ENCODE results near the gene IMP3.

IMP3 gene

GRCh38 chr15:75656331-75656730 is 16.3 kb upstream of the IMP3 start:
- no peaks in the 10 kb centered on the region for H3K27me3 ChIP-seq (ENCODE audit: control insufficient read depth in 1 of 2, insufficient read depth in 2 of 2, low read length in 2 of 2)
- H3K27ac ChIP-seq (ENCODE audit: low read depth, low read length), result no peak overlapping the region
- H3K9me3 ChIP-seq (ENCODE audit: low read length), result no peaks in the 10 kb centered on the region
- no peak overlapping the region for H3K9ac ChIP-seq (ENCODE audit: low read length)
- no peak overlapping the region for H3K4me3 ChIP-seq (ENCODE audit: low read depth in 1 of 2, low read length in 2 of 2)
- H3K36me3 ChIP-seq (ENCODE audit: insufficient read depth, low read length), result peaks cover 22% of the 10 kb centered on the region
- peaks cover 66% of the 10 kb centered on the region for H3K4me1 ChIP-seq (ENCODE audit: insufficient read depth, low read length)

GRCh38 chr15:75655931-75656330 is 15.9 kb upstream of the IMP3 start:
- no peak overlapping the region for H3K27ac ChIP-seq (ENCODE audit: low read depth, low read length)
- peaks cover 22% of the 10 kb centered on the region for H3K36me3 ChIP-seq (ENCODE audit: insufficient read depth, low read length)
- H3K4me3 ChIP-seq (ENCODE audit: low read depth in 1 of 2, low read length in 2 of 2), result no peak overlapping the region
- no peaks in the 10 kb centered on the region for H3K27me3 ChIP-seq (ENCODE audit: control insufficient read depth in 1 of 2, insufficient read depth in 2 of 2, low read length in 2 of 2)
- H3K9me3 ChIP-seq (ENCODE audit: low read length), result no peaks in the 10 kb centered on the region
- peaks cover 67% of the 10 kb centered on the region for H3K4me1 ChIP-seq (ENCODE audit: insufficient read depth, low read length)
- no peak overlapping the region for H3K9ac ChIP-seq (ENCODE audit: low read length)

- H3K4me1 ChIP-seq (ENCODE audit: insufficient read depth, low read length), result peaks cover 67% of the 10 kb centered on the region
- H3K27me3 ChIP-seq (ENCODE audit: control insufficient read depth in 1 of 2, insufficient read depth in 2 of 2, low read length in 2 of 2), result no peaks in the 10 kb centered on the region
- peaks cover 22% of the 10 kb centered on the region for H3K36me3 ChIP-seq (ENCODE audit: insufficient read depth, low read length)
- no peak overlapping the region for H3K4me3 ChIP-seq (ENCODE audit: low read depth in 1 of 2, low read length in 2 of 2)
- no peaks in the 10 kb centered on the region for H3K9me3 ChIP-seq (ENCODE audit: low read length)
- H3K27ac ChIP-seq (ENCODE audit: low read depth, low read length), result no peak overlapping the region
- H3K9ac ChIP-seq (ENCODE audit: low read length), result no peak overlapping the region
Measured at GRCh38 chr15:75654201-75654907, 14.3 kb upstream of the IMP3 start.

GRCh38 chr15:75653347-75653913 is 13.4 kb upstream of the IMP3 start:
- Histone ChIP-seq H3K27me3 (ENCODE audit: control insufficient read depth in 1 of 2, insufficient read depth in 2 of 2, low read length in 2 of 2) (no peaks in the 10 kb centered on the region), H3K9me3 (ENCODE audit: low read length) (no peaks in the 10 kb centered on the region), H3K27ac (ENCODE audit: low read depth, low read length) (peak overlapping the region; percentile 48), H3K36me3 (ENCODE audit: insufficient read depth, low read length) (peaks cover 16% of the 10 kb centered on the region), H3K9ac (ENCODE audit: low read length) (no peak overlapping the region), H3K4me3 (ENCODE audit: low read depth in 1 of 2, low read length in 2 of 2) (no peak overlapping the region), H3K4me1 (ENCODE audit: insufficient read depth, low read length) (peaks cover 68% of the 10 kb centered on the region)

GRCh38 chr15:75651810-75652543 is 12.0 kb upstream of the IMP3 start:
- Histone ChIP-seq H3K9me3 (ENCODE audit: low read length) (no peaks in the 10 kb centered on the region), H3K4me1 (ENCODE audit: insufficient read depth, low read length) (peaks cover 68% of the 10 kb centered on the region), H3K27me3 (ENCODE audit: control insufficient read depth in 1 of 2, insufficient read depth in 2 of 2, low read length in 2 of 2) (no peaks in the 10 kb centered on the region), H3K4me3 (ENCODE audit: low read depth in 1 of 2, low read length in 2 of 2) (peak overlapping the region; percentile 10 to 93), H3K27ac (ENCODE audit: low read depth, low read length) (peak overlapping the region; percentile 47), H3K36me3 (ENCODE audit: insufficient read depth, low read length) (peaks cover 1% of the 10 kb centered on the region), H3K9ac (ENCODE audit: low read length) (peak overlapping the region; percentile 40)

- peaks cover 73% of the 10 kb centered on the region for H3K4me1 ChIP-seq (ENCODE audit: insufficient read depth, low read length)
- H3K27ac ChIP-seq (ENCODE audit: low read depth, low read length), result peak overlapping the region; percentile 47
- no peaks in the 10 kb centered on the region for H3K27me3 ChIP-seq (ENCODE audit: control insufficient read depth in 1 of 2, insufficient read depth in 2 of 2, low read length in 2 of 2)
- no peaks in the 10 kb centered on the region for H3K36me3 ChIP-seq (ENCODE audit: insufficient read depth, low read length)
- H3K4me3 ChIP-seq (ENCODE audit: low read depth in 1 of 2, low read length in 2 of 2), result peak overlapping the region; percentile 21 to 93
- H3K9ac ChIP-seq (ENCODE audit: low read length), result peak overlapping the region; percentile 40
- no peaks in the 10 kb centered on the region for H3K9me3 ChIP-seq (ENCODE audit: low read length)
Measured at GRCh38 chr15:75650908-75651809, 11.1 kb upstream of the IMP3 start.

GRCh38 chr15:75649848-75650247 is 9.8 kb upstream of the IMP3 start:
- H3K9ac ChIP-seq (ENCODE audit: low read length), result no peak overlapping the region
- no peaks in the 10 kb centered on the region for H3K9me3 ChIP-seq (ENCODE audit: low read length)
- no peaks in the 10 kb centered on the region for H3K36me3 ChIP-seq (ENCODE audit: insufficient read depth, low read length)
- H3K4me1 ChIP-seq (ENCODE audit: insufficient read depth, low read length), result peaks cover 69% of the 10 kb centered on the region
- peak overlapping the region; percentile 12 for H3K27ac ChIP-seq (ENCODE audit: low read depth, low read length)
- H3K4me3 ChIP-seq (ENCODE audit: low read depth in 1 of 2, low read length in 2 of 2), result peak overlapping the region in 1 of 2 donors; percentile 93
- H3K27me3 ChIP-seq (ENCODE audit: control insufficient read depth in 1 of 2, insufficient read depth in 2 of 2, low read length in 2 of 2), result no peaks in the 10 kb centered on the region

GRCh38 chr15:75649045-75649761 is 9.2 kb upstream of the IMP3 start:
- peak overlapping the region; percentile 70 to 93 for H3K4me3 ChIP-seq (ENCODE audit: low read depth in 1 of 2, low read length in 2 of 2)
- no peaks in the 10 kb centered on the region for H3K36me3 ChIP-seq (ENCODE audit: insufficient read depth, low read length)
- H3K4me1 ChIP-seq (ENCODE audit: insufficient read depth, low read length), result peaks cover 62% of the 10 kb centered on the region
- H3K9ac ChIP-seq (ENCODE audit: low read length), result peak overlapping the region; percentile 84
- no peaks in the 10 kb centered on the region for H3K27me3 ChIP-seq (ENCODE audit: control insufficient read depth in 1 of 2, insufficient read depth in 2 of 2, low read length in 2 of 2)
- no peaks in the 10 kb centered on the region for H3K9me3 ChIP-seq (ENCODE audit: low read length)
- H3K27ac ChIP-seq (ENCODE audit: low read depth, low read length), result peak overlapping the region; percentile 98

- peak overlapping the region; percentile 70 to 93 for H3K4me3 ChIP-seq (ENCODE audit: low read depth in 1 of 2, low read length in 2 of 2)
- no peaks in the 10 kb centered on the region for H3K9me3 ChIP-seq (ENCODE audit: low read length)
- peak overlapping the region; percentile 84 for H3K9ac ChIP-seq (ENCODE audit: low read length)
- no peaks in the 10 kb centered on the region for H3K36me3 ChIP-seq (ENCODE audit: insufficient read depth, low read length)
- H3K4me1 ChIP-seq (ENCODE audit: insufficient read depth, low read length), result peaks cover 55% of the 10 kb centered on the region
- peak overlapping the region; percentile 98 for H3K27ac ChIP-seq (ENCODE audit: low read depth, low read length)
- H3K27me3 ChIP-seq (ENCODE audit: control insufficient read depth in 1 of 2, insufficient read depth in 2 of 2, low read length in 2 of 2), result no peaks in the 10 kb centered on the region
Measured at GRCh38 chr15:75648156-75649000, 8.4 kb upstream of the IMP3 start.

Measured in muscle layer of colon (tissue), 2 donors.